Ecto neural progenitor cell (in vitro differentiated cells): Measurements from ENCODE around the gene CYP26A1.

Experiments
- DNase-seq: peaks from one replicate; pipeline ENCODE4 v3.0.0-alpha.2; 2018; ENCODE audit warnings: low spot score

CYP26A1 gene

GRCh38 chr10:93123766-93124165 lies 50.1 kb downstream of the CYP26A1 start:
- DNase-seq: no peak

DNA sequence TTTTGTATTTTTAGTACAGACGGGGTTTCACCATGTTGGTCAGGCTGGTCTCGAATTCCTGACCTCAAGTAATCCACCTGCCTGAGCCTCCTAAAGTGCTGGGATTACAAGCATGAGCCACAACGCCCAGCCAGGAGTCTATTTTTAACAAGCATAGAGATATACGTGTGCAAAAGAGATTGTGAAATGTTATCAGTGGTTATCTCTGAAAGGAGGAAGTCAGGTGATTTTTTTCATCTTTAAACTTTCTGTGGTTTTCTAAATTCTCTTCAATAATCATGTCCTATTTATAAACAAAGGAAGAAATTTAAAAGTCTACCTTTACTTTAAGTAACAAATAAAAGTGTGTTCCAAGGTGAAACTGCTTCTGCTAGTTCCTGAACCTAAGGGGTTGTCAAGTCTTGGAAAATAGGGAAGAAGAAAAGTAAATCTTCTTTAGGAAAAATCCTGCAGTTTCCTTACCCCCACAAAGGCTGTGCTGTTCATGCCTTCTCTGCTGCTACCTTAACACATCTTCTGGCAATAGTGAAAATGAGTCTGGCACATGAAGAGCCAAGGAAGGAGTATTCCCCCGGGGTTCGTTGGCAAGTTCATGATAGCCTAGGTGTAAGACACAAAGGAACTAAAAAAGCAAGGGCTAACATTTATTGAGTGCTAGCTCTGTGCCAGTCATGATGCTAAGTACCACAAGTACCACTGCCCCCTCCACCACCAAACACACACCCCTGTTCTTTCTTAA lies 51.1 kb downstream of the CYP26A1 start:
- DNase-seq: peak; percentile 3

DNA sequence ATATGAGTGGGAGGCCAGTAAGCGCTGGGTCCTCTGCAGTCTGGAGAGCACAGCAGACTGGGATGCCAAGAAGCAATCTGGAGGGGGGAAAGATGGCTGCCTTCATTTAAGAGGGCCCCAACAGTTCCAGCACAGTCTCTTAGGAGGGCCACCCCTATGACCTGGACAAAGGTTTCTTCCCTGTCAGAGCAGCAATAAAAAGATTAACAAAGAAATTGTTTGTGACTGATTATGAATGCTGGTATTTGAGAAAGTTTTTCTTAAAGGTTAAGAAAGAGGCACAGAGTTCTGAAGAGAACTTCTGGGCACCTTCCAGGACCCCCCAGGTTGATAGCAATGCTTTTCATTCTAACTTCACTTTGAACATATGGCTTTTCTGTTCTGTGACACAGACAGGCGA lies 52.3 kb downstream of the CYP26A1 start:
- DNase-seq: no peak

- no peak for DNase-seq
Observed at GRCh38 chr10:93126483-93127052, 52.9 kb downstream of the CYP26A1 start.
